H1 (cell line): ENCODE results near the gene APOM. TPM values are rescaled to one million over a fixed set of nuclear protein-coding genes. Genes with fewer than 3 reads are reported as not detected.

Source experiments
- CTCF ChIA-PET: fragments of 300-600 bp; sonication (Branson Sonifier 250); formaldehyde crosslinking; loops from one replicate; lab custom pipeline; 2021; ENCODE audit not compliant: partially characterized antibody; lab: Charles Lee
- POLR2A ChIA-PET: fragments of 300-600 bp; sonication (Branson Sonifier 250); formaldehyde crosslinking; loops from one replicate; lab custom pipeline; 2021; ENCODE audit warnings: inconsistent platforms; ENCODE audit not compliant: partially characterized antibody; lab: Charles Lee
- DNase-seq, 2 experiments: peaks; one replicate each; pipeline versions ENCODE4 v3.0.0 to v3.0.0-alpha.2; 2010 to 2022; ENCODE audit warnings: low spot score in 2 of 2, low read depth in 1 of 2, mixed read lengths in 1 of 2
- FAIRE-seq: peaks from 2 replicates; lab custom pipeline; 2011; peaks lifted over from hg19 to GRCh38; lab: Jason Lieb, UNC
- H2AFZ ChIP-seq: 2 replicates; pipeline ENCODE4 v1.8.1; 2012; ENCODE audit warnings: low read length, inconsistent platforms
- H2AK5ac ChIP-seq: 2 replicates; pipeline ENCODE4 v1.6.1; 2013; ENCODE audit warnings: low read depth, low read length
- H2BK120ac ChIP-seq: replicated peaks from 2 replicates; pipeline ENCODE3; 2013; ENCODE audit warnings: low read depth, low read length, inconsistent platforms
- H2BK12ac ChIP-seq: 2 replicates; pipeline ENCODE4 v1.6.1; 2013; ENCODE audit warnings: low read depth, low read length
- H2BK15ac ChIP-seq: 2 replicates; pipeline ENCODE4 v1.6.1; 2013; ENCODE audit warnings: low read length
- H2BK20ac ChIP-seq: 2 replicates; pipeline ENCODE4 v1.6.1; 2013; ENCODE audit warnings: low read length
- H2BK5ac ChIP-seq: 2 replicates; pipeline ENCODE4 v1.6.1; 2013; ENCODE audit warnings: low read depth, low read length
- H3K14ac ChIP-seq: 2 replicates; pipeline ENCODE4 v1.6.1; 2013; ENCODE audit warnings: inconsistent platforms; ENCODE audit not compliant: insufficient read length
- H3K18ac ChIP-seq: 2 replicates; pipeline ENCODE4 v1.6.1; 2013; ENCODE audit warnings: low read length; ENCODE audit errors: extremely low read depth
- H3K23ac ChIP-seq: 2 replicates; pipeline ENCODE4 v1.6.1; 2013; ENCODE audit warnings: inconsistent platforms; ENCODE audit not compliant: insufficient read length
- H3K23me2 ChIP-seq: 2 replicates; pipeline ENCODE4 v1.6.1; 2013; ENCODE audit warnings: low read depth, low read length
- H3K27ac ChIP-seq: 2 replicates; pipeline ENCODE4 v1.6.1; 2011; ENCODE audit warnings: low read depth, low read length, inconsistent platforms
- H3K27me3 ChIP-seq, 4 experiments: replicated peaks in 1 of 4; 1 replicate in 1 of 4; 2 replicates in 3 of 4; pipeline versions ENCODE4 v1.6.1 to v1.8.1; 2011 to 2013; ENCODE audit warnings: low read length in 3 of 4, mild to moderate bottlenecking in 3 of 4, inconsistent platforms in 2 of 4, mixed read lengths in 2 of 4, moderate library complexity in 1 of 4; ENCODE audit not compliant: control insufficient read depth in 3 of 4, insufficient read depth in 3 of 4; ENCODE audit errors: extremely low read depth in 1 of 4
- H3K36me3 ChIP-seq, 4 experiments: 2 replicates each; pipeline versions ENCODE4 v1.6.1 to v1.8.1; 2011 to 2013; ENCODE audit warnings: mild to moderate bottlenecking in 4 of 4, low read length in 3 of 4, moderate library complexity in 2 of 4, control low read depth in 1 of 4, inconsistent platforms in 1 of 4; ENCODE audit not compliant: insufficient read depth in 4 of 4, control insufficient read depth in 2 of 4
- H3K4ac ChIP-seq: replicated peaks from 2 replicates; pipeline ENCODE3; 2013; ENCODE audit warnings: low read length, low read depth, mixed read lengths, inconsistent platforms; ENCODE audit not compliant: insufficient read length
- H3K4me1 ChIP-seq, 4 experiments: replicated peaks in 1 of 4; 1 replicate in 1 of 4; 2 replicates in 3 of 4; pipeline versions ENCODE4 v1.6.1 to v1.8.1; 2011 to 2013; ENCODE audit warnings: low read length in 3 of 4, inconsistent platforms in 2 of 4, mixed read lengths in 1 of 4; ENCODE audit not compliant: insufficient read depth in 4 of 4, control insufficient read depth in 3 of 4
- H3K4me2 ChIP-seq, 2 experiments: 2 replicates each; pipeline versions ENCODE4 v1.6.1 to v1.8.1; 2011 to 2013; ENCODE audit warnings: low read depth in 2 of 2, low read length in 2 of 2, control low read depth in 1 of 2, inconsistent platforms in 1 of 2, mild to moderate bottlenecking in 1 of 2; ENCODE audit not compliant: insufficient read depth in 1 of 2
- H3K4me3 ChIP-seq, 4 experiments: fragments of 200-600, 300-600 bp in 1 of 4; sonication (generic), shearing (Covaris generic), sonication (Bioruptor Twin) in 1 of 4; 2 replicates each; pipeline versions ENCODE4 v1.5.1 to v1.8.1; 2011 to 2016; ENCODE audit warnings: low read length in 4 of 4, low read depth in 3 of 4, control low read depth in 2 of 4, inconsistent platforms in 2 of 4, mild to moderate bottlenecking in 2 of 4, mixed read lengths in 1 of 4, moderate library complexity in 1 of 4; ENCODE audit not compliant: insufficient read depth in 2 of 4; ENCODE audit errors: extremely low read depth in 1 of 4
- H3K56ac ChIP-seq: replicated peaks from 2 replicates; pipeline ENCODE3; 2013; ENCODE audit warnings: low read depth, mild to moderate bottlenecking, mixed read lengths, low read length, inconsistent platforms; ENCODE audit not compliant: insufficient read length
- H3K79me1 ChIP-seq: 2 replicates; pipeline ENCODE4 v1.6.1; 2013; ENCODE audit warnings: low read depth, low read length, control low read depth
- H3K79me2 ChIP-seq, 2 experiments: 2 replicates each; pipeline versions ENCODE4 v1.6.1 to v1.8.1; 2012 to 2013; ENCODE audit warnings: low read length in 2 of 2, mild to moderate bottlenecking in 2 of 2, inconsistent platforms in 1 of 2; ENCODE audit not compliant: insufficient read depth in 2 of 2, control insufficient read depth in 1 of 2
- H3K9ac ChIP-seq, 4 experiments: replicated peaks in 1 of 4; 1 replicate in 1 of 4; 2 replicates in 3 of 4; pipeline versions ENCODE4 v1.6.1 to v1.8.1; 2011 to 2013; ENCODE audit warnings: low read depth in 3 of 4, low read length in 3 of 4, control low read depth in 2 of 4, mild to moderate bottlenecking in 2 of 4, moderate library complexity in 2 of 4, inconsistent platforms in 1 of 4; ENCODE audit errors: extremely low read depth in 1 of 4
- H3K9me3 ChIP-seq, 2 experiments: 2 replicates each; pipeline versions ENCODE4 v1.6.1 to v1.8.1; 2012 to 2013; ENCODE audit warnings: mild to moderate bottlenecking in 2 of 2, moderate library complexity in 2 of 2, control low read depth in 1 of 2, inconsistent platforms in 1 of 2, low read depth in 1 of 2, low read length in 1 of 2, mixed read lengths in 1 of 2; ENCODE audit not compliant: insufficient read depth in 2 of 2
- H4K20me1 ChIP-seq, 2 experiments: replicated peaks in 1 of 2; 2 replicates each; pipeline versions ENCODE3 to v1.8.1; 2011 to 2013; ENCODE audit warnings: inconsistent platforms in 2 of 2, low read length in 2 of 2, mild to moderate bottlenecking in 1 of 2; ENCODE audit not compliant: insufficient read depth in 2 of 2, control insufficient read depth in 1 of 2
- H4K5ac ChIP-seq: 2 replicates; pipeline ENCODE4 v1.6.1; 2013; ENCODE audit warnings: low read length, low read depth, mixed read lengths, inconsistent platforms; ENCODE audit not compliant: insufficient read length
- H4K8ac ChIP-seq: 2 replicates; pipeline ENCODE4 v1.8.0; 2013; ENCODE audit warnings: mild to moderate bottlenecking, moderate library complexity, low read length, inconsistent platforms; ENCODE audit not compliant: insufficient read depth; ENCODE audit errors: extremely low read depth
- H4K91ac ChIP-seq: replicated peaks from 2 replicates; pipeline ENCODE3; 2013; ENCODE audit warnings: low read length, mixed read lengths, inconsistent platforms; ENCODE audit not compliant: insufficient read length
- BCL11A ChIP-seq, 2 experiments: IDR thresholded peaks; one replicate each; pipeline ENCODE4 v1.6.1; 2011; ENCODE audit warnings: low read depth in 2 of 2, low read length in 2 of 2, mild to moderate bottlenecking in 2 of 2
- CREB1 ChIP-seq: IDR thresholded peaks from 2 replicates; pipeline ENCODE4 v1.6.1; 2012; ENCODE audit warnings: inconsistent platforms
- EZH2 ChIP-seq: fragments of 200-600 bp; sonication (generic); IDR thresholded peaks from 2 replicates; pipeline ENCODE4 v1.7.1; 2012; ENCODE audit warnings: low read depth, mild to moderate bottlenecking, moderate library complexity, low read length, inconsistent platforms; ENCODE audit not compliant: severe bottlenecking
- HDAC2 ChIP-seq, 2 experiments: fragments of 300-600 bp in 1 of 2; sonication (generic) in 1 of 2; IDR thresholded peaks; 2 replicates each; pipeline ENCODE4 v1.6.1; 2011 to 2012; ENCODE audit warnings: low read depth in 2 of 2, low read length in 2 of 2, mild to moderate bottlenecking in 2 of 2, moderate library complexity in 2 of 2, borderline replicate concordance in 1 of 2, inconsistent platforms in 1 of 2
- KDM5A ChIP-seq: fragments of 200-600 bp; IDR thresholded peaks from 2 replicates; pipeline ENCODE4 v1.7.1; 2012; ENCODE audit warnings: mild to moderate bottlenecking, low read length, inconsistent platforms, mixed read lengths
- MAFK ChIP-seq: IDR thresholded peaks from 2 replicates; pipeline ENCODE4 v1.6.1; 2012; ENCODE audit warnings: low read depth, mild to moderate bottlenecking, improper control_type of control experiment, low read length
- MAX ChIP-seq: IDR thresholded peaks from 2 replicates; pipeline ENCODE4 v1.6.1; 2012; ENCODE audit warnings: inconsistent platforms
- RAD21 ChIP-seq, 2 experiments: IDR thresholded peaks in 1 of 2; conservative IDR thresholded peaks in 1 of 2; 2 replicates each; pipeline ENCODE4 v1.6.1; 2011; ENCODE audit warnings: low read depth in 2 of 2, low read length in 2 of 2, improper control_type of control experiment in 1 of 2, inconsistent platforms in 1 of 2, mild to moderate bottlenecking in 1 of 2, moderate library complexity in 1 of 2
- SAP30 ChIP-seq: fragments of 300-600 bp; sonication (generic); IDR thresholded peaks from 2 replicates; pipeline ENCODE4 v1.7.1; 2012; ENCODE audit warnings: low read length, moderate library complexity, mild to moderate bottlenecking, inconsistent platforms; ENCODE audit not compliant: insufficient read depth, insufficient replicate concordance
- SIX5 ChIP-seq: IDR thresholded peaks from 2 replicates; pipeline ENCODE4 v1.6.1; 2011; ENCODE audit warnings: mild to moderate bottlenecking, low read depth, low read length
- YY1 ChIP-seq: IDR thresholded peaks from 2 replicates; pipeline ENCODE4 v1.6.1; 2011; ENCODE audit warnings: low read depth, mild to moderate bottlenecking, low read length
- WGBS, 2 experiments: shearing (Covaris generic) in 1 of 2; methylation state at CpG; one replicate each; pipeline versions ENCODE4 v1.1.6 to v1.1.7; 2013 to 2015; ENCODE audit warnings: low lambda C conversion rate in 2 of 2, mixed read lengths in 2 of 2, inconsistent platforms in 1 of 2, low coverage in 1 of 2, missing lambda C conversion rate in 1 of 2; ENCODE audit not compliant: insufficient replicate concordance in 2 of 2, insufficient coverage in 1 of 2, insufficient read length in 1 of 2; ENCODE audit errors: extremely low coverage in 1 of 2, missing lambda C conversion rate in 1 of 2; 5-methylcytosine and 5-hydroxymethylcytosine counted together
- polyA plus RNA-seq, 7 experiments: library from polyadenylated mRNA; depleted of rRNA in 3 of 7; stranded (reverse) in 5 of 7; unstranded in 2 of 7; fragments of >200 nt in 5 of 7; fragments of 200-250 nt in 2 of 7; gene quantifications; 1 replicate in 5 of 7; 2 replicates in 1 of 7; 4 replicates in 1 of 7; pipeline versions ENCODE4 v1.2.1 to v1.2.3, GENCODE V29; 2011 to 2013; ENCODE audit warnings: missing spikeins in 2 of 7, mixed read lengths in 2 of 7
- total RNA-seq: library from RNA; stranded (reverse); fragmentation: NEBNext Ultra II Directional; extraction: Animal tissue kit (Norgen Biotek cat#: 25700); gene quantifications from 2 replicates; pipeline ENCODE4 v1.2.1, GENCODE V29; 2021

APOM gene
- total and polyA plus RNA-seq, 2 of the 8 experiments (the other 6 are each of a cell fraction or from before 2014, with no cell fraction given) = 3.4 to 12.0 TPM

GRCh38 chr6:31658983-31659648 is 3.4 kb downstream of the APOM start:
- H2BK15ac ChIP-seq = no peak overlapping the region
- no peak overlapping the region for H2AFZ ChIP-seq
- peaks cover 0 to 35% of the 10 kb centered on the region in 2 experiments; a peak in 3 of 4 replicates for H3K79me2 ChIP-seq
- no peak overlapping the region for H3K27ac ChIP-seq
- DNase-seq (no peak), FAIRE-seq (no peak)
- H3K9ac ChIP-seq = no peak overlapping the region
- no peak overlapping the region for H2BK5ac ChIP-seq
- 90% methylated on average over 13 of the region's 13 CpGs; no CpG with 5 or more reads in 1 of the 2 experiments for WGBS, 2 experiments
- H3K18ac ChIP-seq = no peak overlapping the region
- ChIA-PET POLR2A (interaction anchor here (0.6 to 25.5 kb wide), 10 partner anchors 6 to 176 kb away, joined by 3 to 883 read pairs (median 11); partner anchors contain the start of genes AIF1, APOM, BAG6 and DDAH2), CTCF (interaction anchor here (0.6 to 3.2 kb wide), 4 partner anchors 10 to 161 kb away, joined by 3 to 9 read pairs (median 4); no protein-coding TSS in a partner anchor)
- no peak overlapping the region for H3K4ac ChIP-seq
- H2BK120ac ChIP-seq = no peak overlapping the region
- peak overlapping the region; percentile 94 to 95; a peak in 3 of 4 replicates for H3K4me2 ChIP-seq
- peaks cover 9% of the 10 kb centered on the region for H3K79me1 ChIP-seq
- H4K91ac ChIP-seq = no peak overlapping the region
- peaks cover 0 to 3% of the 10 kb centered on the region in 2 experiments for H4K20me1 ChIP-seq
- no peak overlapping the region for H3K14ac ChIP-seq
- no peaks in the 10 kb centered on the region for H3K27me3 ChIP-seq
- peaks cover 0 to 12% (median 4%) of the 10 kb centered on the region in 4 experiments; a peak in 5 of 7 replicates for H3K4me1 ChIP-seq
- peak overlapping the region; percentile 85 to 94 (median 88); a peak in 5 of 8 replicates for H3K4me3 ChIP-seq
- H3K23ac ChIP-seq = no peak overlapping the region
- H2AK5ac ChIP-seq = no peak overlapping the region
- H4K8ac ChIP-seq = no peak overlapping the region
- H4K5ac ChIP-seq = no peak overlapping the region
- H3K9me3 ChIP-seq = no peaks in the 10 kb centered on the region
- no peak overlapping the region for H2BK20ac ChIP-seq
- H3K23me2 ChIP-seq = peaks cover 4% of the 10 kb centered on the region; the same call in 1 of the 2 replicates
- H2BK12ac ChIP-seq = no peak overlapping the region; the same call in 1 of the 2 replicates
- no peak overlapping the region for H3K56ac ChIP-seq
- peaks cover 4 to 19% (median 9%) of the 10 kb centered on the region in 4 experiments; a peak in 6 of 8 replicates for H3K36me3 ChIP-seq
- no peak for TF ChIP-seq KDM5A
- no peak for TF ChIP-seq YY1
- no peak for TF ChIP-seq SAP30
- no peak for TF ChIP-seq HDAC2 (IDR thresholded peaks at IDR 0.05; ENCODE audit: borderline replicate concordance in 1 of 2, low read depth in 2 of 2, low read length in 2 of 2)
- TF ChIP-seq CREB1 = no peak
- no peak for TF ChIP-seq RAD21 (IDR thresholded peaks at IDR 0.05 in 1 of 2, conservative IDR thresholded peaks at IDR 0.05 in 1 of 2; ENCODE audit: low read depth in 2 of 2, low read length in 2 of 2)
- no peak for TF ChIP-seq SIX5
- no peak for TF ChIP-seq BCL11A (IDR thresholded peaks at IDR 0.05; ENCODE audit: low read depth in 2 of 2, low read length in 2 of 2)
- no peak for TF ChIP-seq MAFK
- no peak for TF ChIP-seq EZH2
- TF ChIP-seq MAX = no peak
